Measurements from ENCODE around the gene TAF1C.

DNA sequence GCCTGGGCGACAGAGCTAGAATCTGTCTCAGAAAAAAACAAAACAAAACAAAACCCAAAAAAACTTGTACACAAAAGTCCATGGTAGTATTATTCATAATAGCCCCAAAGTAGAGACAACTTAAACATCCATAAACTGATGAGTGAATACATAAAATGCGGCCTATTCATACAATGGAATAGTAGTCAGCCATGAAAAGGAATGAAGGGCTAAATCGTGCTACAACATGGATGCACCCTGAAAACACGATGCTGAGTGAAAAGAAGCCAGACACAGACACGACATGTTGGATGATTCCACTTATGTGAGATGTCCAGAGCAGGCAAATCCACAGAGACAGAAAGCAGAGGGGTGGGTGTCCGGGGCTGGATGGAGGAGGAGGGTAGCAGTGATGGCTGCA, 40.7 kb upstream of the TAF1C start:
- TF ChIP-seq CTCF (IDR thresholded peaks at IDR 0.05) (no peak), TCF7L2 (IDR thresholded peaks at IDR 0.05; ENCODE audit: low read depth, low read length) (no peak), REST (IDR thresholded peaks at IDR 0.05; ENCODE audit: insufficient read depth in 1 of 2, low read depth in 2 of 2, low read length in 1 of 2) (no peak), POLR2AphosphoS5 (IDR thresholded peaks at IDR 0.05; ENCODE audit: low read depth, low read length) (no peak), SIN3A (IDR thresholded peaks at IDR 0.05; ENCODE audit: borderline replicate concordance, insufficient read depth, low read depth, low read length) (no peak)
